Mesenteric fat pad (tissue), 1 donor: ENCODE results near the gene ARRDC3. TPM values are rescaled to one million over a fixed set of nuclear protein-coding genes. Genes with fewer than 3 reads are reported as not detected.
"Not testable (repeated sequence)": the region's sequence is repeated elsewhere in the genome, so short reads cannot be mapped to it uniquely, and the experiment has no call there.

Source experiments
- DNase-seq: peaks from one replicate; pipeline ENCODE4 v3.0.0-alpha.2; 2020; ENCODE audit warnings: low spot score
- total RNA-seq: library from RNA; stranded (reverse); fragmentation: NEBNext Ultra II Directional; extraction: Animal tissue kit (Norgen Biotek cat#: 25700); gene quantifications from one replicate; pipeline ENCODE4 v1.2.1, GENCODE V29; 2021
- donor health status: DM: yes; HTN: yes; CAD: no.

Gene ARRDC3
- total RNA-seq, 1 donor from 2014 or later = 59.9 TPM

- no peak for DNase-seq
Measured at GRCh38 chr5:91361055-91361701, 21.9 kb downstream of the ARRDC3 start.

- no peak for DNase-seq
Measured at GRCh38 chr5:91359962-91360609, 23.0 kb downstream of the ARRDC3 start.

DNA sequence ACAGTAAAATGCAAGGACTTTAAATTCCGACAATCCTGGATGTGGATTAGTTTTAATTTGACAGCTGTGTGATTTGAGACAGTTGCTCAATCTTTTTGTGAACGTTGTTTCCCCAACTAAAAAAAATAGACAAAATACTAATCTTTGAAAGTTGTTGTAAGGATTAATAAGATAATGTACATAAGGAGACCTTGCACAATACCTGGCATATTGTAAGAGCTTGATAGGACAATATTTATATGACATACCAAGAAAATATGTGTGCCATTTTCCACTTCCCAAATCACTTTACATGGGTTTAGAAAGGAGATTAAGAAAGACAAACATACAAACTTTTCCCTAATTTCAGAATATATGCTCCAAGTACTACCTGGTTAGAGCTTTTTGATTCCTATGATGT lies 25.3 kb downstream of the ARRDC3 start:
- DNase-seq = no peak

GRCh38 chr5:91357012-91357634 lies 26.0 kb downstream of the ARRDC3 start:
- DNase-seq = no peak

DNA sequence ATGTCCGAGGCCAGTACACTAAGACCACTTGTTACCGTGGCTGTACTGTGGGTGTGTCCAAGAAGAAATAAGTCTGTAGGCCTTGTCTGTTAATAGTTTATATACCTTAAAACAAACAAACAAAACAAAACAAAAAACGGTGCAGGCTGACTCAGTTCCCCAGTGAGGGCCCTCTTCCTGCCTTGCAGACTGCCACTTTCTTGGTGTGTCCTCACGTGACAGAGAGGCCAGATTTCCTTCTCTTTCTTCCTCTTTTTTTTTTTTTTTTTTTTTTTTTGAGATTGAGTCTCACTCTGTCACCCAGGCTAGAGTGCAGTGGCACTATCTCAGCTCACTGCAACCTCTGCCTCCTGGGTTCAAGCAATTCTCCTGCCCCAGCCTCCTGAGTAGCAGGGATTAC lies 28.2 kb downstream of the ARRDC3 start:
- not testable (repeated sequence) for DNase-seq

- no peak for DNase-seq
Measured at GRCh38 chr5:91352831-91353695, 30.1 kb downstream of the ARRDC3 start.

DNA sequence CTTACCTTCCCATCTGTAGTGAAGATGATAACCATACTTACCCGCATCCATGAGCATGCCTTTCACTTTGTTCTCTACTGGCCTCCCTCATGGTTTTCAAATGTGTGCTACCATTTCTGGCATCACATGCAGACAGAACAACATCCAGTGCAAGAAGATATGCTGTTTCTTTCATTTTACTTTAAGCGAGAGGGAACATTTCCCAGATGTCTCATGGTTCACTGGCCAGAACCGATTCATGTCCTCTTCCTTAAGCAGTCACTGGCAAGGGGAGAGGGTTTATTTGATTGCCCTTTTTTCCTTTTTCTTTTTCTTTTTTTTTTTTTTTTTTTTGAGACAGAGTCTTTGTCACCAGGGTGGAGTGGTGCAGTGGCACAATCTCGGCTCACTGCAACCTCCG lies 37.7 kb downstream of the ARRDC3 start:
- no peak for DNase-seq

- DNase-seq = not testable (repeated sequence)
Measured at GRCh38 chr5:91344661-91345200, 38.4 kb downstream of the ARRDC3 start.

- DNase-seq = no peak
Measured at GRCh38 chr5:91343916-91344315, 39.2 kb downstream of the ARRDC3 start.

DNA sequence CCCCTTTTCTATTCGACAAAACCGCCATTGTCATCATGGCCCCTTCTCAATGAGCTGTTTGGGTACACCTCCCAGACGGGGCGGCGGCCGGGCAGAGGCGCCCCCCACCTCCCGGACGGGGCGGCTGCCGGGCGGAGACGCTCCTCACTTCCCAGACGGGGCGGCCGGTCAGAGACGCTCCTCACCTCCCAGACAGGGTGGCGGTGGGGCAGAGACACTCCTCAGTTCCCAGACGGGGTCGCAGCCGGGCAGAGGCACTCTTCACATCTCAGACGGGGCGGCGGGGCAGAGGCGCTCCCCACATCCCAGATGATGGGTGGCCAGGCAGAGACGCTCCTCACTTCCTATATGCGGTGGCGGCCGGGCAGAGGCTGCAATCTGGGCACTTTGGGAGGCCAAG lies 40.2 kb downstream of the ARRDC3 start:
- not testable (repeated sequence) for DNase-seq

DNA sequence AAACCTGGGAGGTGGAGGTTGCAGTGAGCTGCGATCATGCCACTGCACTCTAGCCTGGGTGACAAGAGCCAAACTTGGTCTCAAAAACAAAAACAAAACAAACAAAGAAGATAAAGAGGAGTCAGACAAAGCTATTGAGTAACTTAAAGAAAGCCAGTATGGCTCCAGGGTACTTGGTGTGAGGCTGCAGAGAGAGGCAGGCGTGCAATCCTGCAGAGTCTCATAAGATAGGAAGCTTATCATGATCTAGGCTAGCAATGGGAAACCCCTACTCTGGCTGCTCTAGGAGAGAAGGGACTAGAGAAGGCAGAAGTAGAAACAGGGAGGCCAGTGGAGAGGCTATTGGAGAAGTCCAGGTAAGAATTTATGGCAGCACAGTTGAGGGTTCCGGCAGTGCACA lies 42.0 kb downstream of the ARRDC3 start:
- no peak for DNase-seq

- no peak for DNase-seq
Measured at GRCh38 chr5:91340532-91340931, 42.6 kb downstream of the ARRDC3 start.

DNA sequence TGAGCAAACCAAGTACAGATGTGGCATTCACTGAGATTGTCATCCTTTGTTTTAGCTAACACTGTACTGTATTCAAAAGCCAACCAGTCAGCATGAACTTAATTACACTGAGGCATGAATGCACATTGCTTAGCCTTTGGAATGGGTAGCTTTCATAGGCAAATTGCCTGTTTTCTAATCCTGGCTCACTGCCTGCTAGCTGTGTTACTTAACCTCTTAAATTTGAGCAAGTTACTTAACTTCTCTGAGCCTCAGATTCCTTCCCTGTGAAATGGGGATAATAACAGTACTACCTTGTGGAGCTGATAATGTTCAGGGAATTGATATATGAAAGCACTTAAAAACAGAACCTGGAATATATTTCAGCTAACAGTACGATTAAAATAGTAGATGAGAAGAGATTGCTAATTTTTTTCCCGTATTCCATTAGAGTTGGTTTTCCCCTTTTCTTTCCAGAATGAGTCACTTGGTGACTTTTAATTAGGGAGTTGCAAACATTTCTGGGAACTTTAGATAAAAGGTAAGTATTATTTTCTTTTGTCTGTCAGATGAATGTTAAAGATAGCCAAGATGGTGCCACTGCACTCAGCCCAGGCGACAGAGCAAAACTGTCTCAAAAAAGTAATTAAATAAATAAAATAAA lies 43.9 kb downstream of the ARRDC3 start:
- DNase-seq = no peak

- DNase-seq = no peak
Measured at GRCh38 chr5:91332267-91333045, 50.7 kb downstream of the ARRDC3 start.

GRCh38 chr5:91331705-91332104 lies 51.4 kb downstream of the ARRDC3 start:
- no peak for DNase-seq

- no peak for DNase-seq
Measured at GRCh38 chr5:91329283-91329682, 53.8 kb downstream of the ARRDC3 start.

- DNase-seq = no peak
Measured at GRCh38 chr5:91328743-91329142, 54.4 kb downstream of the ARRDC3 start.

DNA sequence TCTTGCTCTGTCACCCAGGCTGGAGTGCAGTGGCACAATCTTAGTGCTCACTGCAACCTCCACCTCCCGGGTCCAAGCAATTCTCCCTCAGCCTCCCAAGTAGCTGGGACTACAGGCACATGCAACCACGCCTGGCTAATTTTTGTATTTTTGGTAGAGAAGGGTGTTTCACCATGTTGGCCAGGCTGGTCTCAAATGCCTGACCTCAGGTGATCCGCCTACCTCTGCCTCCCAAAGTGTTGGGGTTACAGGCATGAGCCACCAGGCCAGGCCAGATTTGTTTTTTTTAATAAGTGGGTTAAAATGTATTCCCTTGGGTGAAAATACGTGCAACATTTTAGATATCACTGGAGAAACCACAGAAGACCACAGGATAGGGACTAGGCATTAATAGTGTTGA lies 60.1 kb downstream of the ARRDC3 start:
- not testable (repeated sequence) for DNase-seq

GRCh38 chr5:91319667-91320066 lies 63.5 kb downstream of the ARRDC3 start:
- no peak for DNase-seq

DNA sequence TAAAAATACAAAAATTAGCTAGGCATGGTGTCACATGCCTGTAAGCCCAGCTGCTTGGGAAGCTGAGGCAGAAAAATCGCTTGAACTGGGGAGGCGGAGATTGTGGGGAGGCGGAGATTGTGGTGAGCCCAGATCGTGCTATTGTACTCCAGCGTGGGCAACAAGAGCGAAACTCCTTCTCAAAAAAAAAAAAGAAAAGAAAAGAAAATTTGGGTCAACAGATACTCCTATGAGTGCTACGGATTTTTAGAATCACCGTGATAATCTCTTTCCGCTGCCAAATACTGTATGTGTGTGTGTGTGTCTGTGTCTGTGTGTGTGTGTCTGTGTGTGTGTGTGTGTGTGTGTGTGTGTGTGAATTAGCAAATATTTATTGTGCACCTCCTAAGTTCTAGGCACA lies 64.4 kb downstream of the ARRDC3 start:
- DNase-seq = no peak
